Measurements from ENCODE around the gene BAZ2A. TPM values are rescaled to one million over a fixed set of nuclear protein-coding genes. Genes with fewer than 3 reads are reported as not detected.

The BAZ2A gene
- total RNA-seq, 1 donor from 2014 or later = 10.8 TPM

Other genes with a start within 250 kb of the BAZ2A start
- 3.4 and 3.6 TPM in 2 replicates for gene TIMELESS, start 180.9 kb downstream of the BAZ2A start, total RNA-seq
- 0.26 TPM in 1 of 2 replicates, not detected in the other for gene MIP, start 175.7 kb downstream of the BAZ2A start, total RNA-seq
- 1.1 and 1.3 TPM in 2 replicates for gene SPRYD4, start 161.7 kb downstream of the BAZ2A start, total RNA-seq
- 5.2 and 6.1 TPM in 2 replicates for gene GLS2, start 142.2 kb downstream of the BAZ2A start, total RNA-seq
- gene RBMS2, start 108.5 kb downstream of the BAZ2A start, total RNA-seq = 9.2 and 11.0 TPM in 2 replicates
- 519 and 608 TPM in 2 replicates for gene ATP5F1B, start 15.7 kb upstream of the BAZ2A start, total RNA-seq
- 58.4 and 64.3 TPM in 2 replicates for gene PTGES3, start 58.0 kb upstream of the BAZ2A start, total RNA-seq
- gene NACA, start 95.0 kb upstream of the BAZ2A start, total RNA-seq = 1,412 and 1,419 TPM in 2 replicates
- 3.2 and 3.7 TPM in 2 replicates for gene PRIM1, start 122.0 kb upstream of the BAZ2A start, total RNA-seq
- gene HSD17B6, start 133.0 kb upstream of the BAZ2A start, total RNA-seq = under 0.01 TPM in 1 of 2 replicates, not detected in the other

All from bronchial epithelial cell (primary cell).